Lower leg skin (tissue), 4 donors: Measurements from ENCODE around the gene RPL15. TPM values are rescaled to one million over a fixed set of nuclear protein-coding genes. Genes with fewer than 3 reads are reported as not detected.
"Not testable (repeated sequence)": the region's sequence is repeated elsewhere in the genome, so short reads cannot be mapped to it uniquely, and the experiment has no call there.

Experiments
- DNase-seq, 2 donors: peaks; one replicate each; pipeline ENCODE4 v3.0.0-alpha.2; 2019; ENCODE audit warnings: low spot score in 2 of 2
- H3K4me3 ChIP-seq: fragments of 200-600 bp; sonication (generic); 2 replicates; pipeline ENCODE4 v1.5.1; 2017; ENCODE audit warnings: mild to moderate bottlenecking, low read depth; ENCODE audit not compliant: poor library complexity, severe bottlenecking
- POLR2A ChIP-seq, 2 donors: fragments of 450-650 bp; IDR thresholded peaks; one replicate each; pipeline ENCODE4 v1.6.1; 2016 to 2017; ENCODE audit warnings: antibody characterized with exemption in 2 of 2, mild to moderate bottlenecking in 1 of 2, moderate library complexity in 1 of 2
- WGBS, 2 donors: methylation state at CpG; one replicate each; pipeline ENCODE4 v1.1.5; 2018; 5-methylcytosine and 5-hydroxymethylcytosine counted together
- intact Hi-C: fragments of 100-400 bp; cut with DNase I; formaldehyde crosslinking; loops from one replicate; pipeline ENCODE4 v1.15.0; 2023; ENCODE audit warnings: low total_unique reads
- total RNA-seq, 4 donors: library from RNA; depleted of rRNA; stranded (reverse); fragments of >200 nt; gene quantifications; one replicate each; pipeline ENCODE4 v1.1.0, GENCODE V29; 2016
- TF ChIP-seq, protein P1 (sequence below), 3 donors: fragments of 450-650 bp; IDR thresholded peaks; one replicate each; pipeline ENCODE4 v1.5.1; 2016; ENCODE audit warnings: antibody characterized with exemption in 3 of 3, mild to moderate bottlenecking in 3 of 3, moderate library complexity in 2 of 3

Gene RPL15
- total RNA-seq, 4 donors from 2014 or later: 2,087 to 2,833 (median 2,394) TPM

- no peak for TF ChIP-seq POLR2A (IDR thresholded peaks at IDR 0.05)
- TF ChIP-seq, protein P1, sequence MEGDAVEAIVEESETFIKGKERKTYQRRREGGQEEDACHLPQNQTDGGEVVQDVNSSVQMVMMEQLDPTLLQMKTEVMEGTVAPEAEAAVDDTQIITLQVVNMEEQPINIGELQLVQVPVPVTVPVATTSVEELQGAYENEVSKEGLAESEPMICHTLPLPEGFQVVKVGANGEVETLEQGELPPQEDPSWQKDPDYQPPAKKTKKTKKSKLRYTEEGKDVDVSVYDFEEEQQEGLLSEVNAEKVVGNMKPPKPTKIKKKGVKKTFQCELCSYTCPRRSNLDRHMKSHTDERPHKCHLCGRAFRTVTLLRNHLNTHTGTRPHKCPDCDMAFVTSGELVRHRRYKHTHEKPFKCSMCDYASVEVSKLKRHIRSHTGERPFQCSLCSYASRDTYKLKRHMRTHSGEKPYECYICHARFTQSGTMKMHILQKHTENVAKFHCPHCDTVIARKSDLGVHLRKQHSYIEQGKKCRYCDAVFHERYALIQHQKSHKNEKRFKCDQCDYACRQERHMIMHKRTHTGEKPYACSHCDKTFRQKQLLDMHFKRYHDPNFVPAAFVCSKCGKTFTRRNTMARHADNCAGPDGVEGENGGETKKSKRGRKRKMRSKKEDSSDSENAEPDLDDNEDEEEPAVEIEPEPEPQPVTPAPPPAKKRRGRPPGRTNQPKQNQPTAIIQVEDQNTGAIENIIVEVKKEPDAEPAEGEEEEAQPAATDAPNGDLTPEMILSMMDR (IDR thresholded peaks at IDR 0.05): no peak
- intact Hi-C loops: no loop called here
- no peak for DNase-seq
- H3K4me3 ChIP-seq: no peak overlapping the region
- whole genome bisulfite sequencing, 2 donors: 87 to 94% methylated on average over 8 of the region's 8 CpGs
These were observed 22.5 kb upstream of the RPL15 start for GRCh38 chr3:23894254-23895061.

GRCh38 chr3:23895181-23895580 lies 21.8 kb upstream of the RPL15 start:
- intact Hi-C loops: no loop called here
- H3K4me3 ChIP-seq: no peak overlapping the region
- DNase-seq: no peak
- 82 to 94% methylated on average over 4 of the region's 4 CpGs for WGBS, 2 donors
- TF ChIP-seq, protein P1 (IDR thresholded peaks at IDR 0.05): no peak
- no peak for TF ChIP-seq POLR2A (IDR thresholded peaks at IDR 0.05)

- DNase-seq: no peak
- WGBS, 2 donors: 78 to 79% methylated on average over 6 of the region's 6 CpGs
- TF ChIP-seq POLR2A (IDR thresholded peaks at IDR 0.05): no peak
- TF ChIP-seq, protein P1 (IDR thresholded peaks at IDR 0.05): no peak
- H3K4me3 ChIP-seq: no peak overlapping the region
- intact Hi-C loops: no loop called here
These were observed 16.2 kb upstream of the RPL15 start for GRCh38 chr3:23900744-23901143.

GRCh38 chr3:23904545-23904944 lies 12.4 kb upstream of the RPL15 start:
- intact Hi-C loops: no loop called here
- TF ChIP-seq POLR2A (IDR thresholded peaks at IDR 0.05): no peak
- TF ChIP-seq, protein P1 (IDR thresholded peaks at IDR 0.05): no peak
- no peak for DNase-seq
- H3K4me3 ChIP-seq: no peak overlapping the region

GRCh38 chr3:23909341-23909740 lies 7.6 kb upstream of the RPL15 start:
- TF ChIP-seq POLR2A (IDR thresholded peaks at IDR 0.05): no peak
- TF ChIP-seq, protein P1 (IDR thresholded peaks at IDR 0.05): no peak
- 89 to 94% methylated on average over 7 of the region's 7 CpGs for WGBS, 2 donors
- no peak for DNase-seq
- intact Hi-C loops: no loop called here
- no peak overlapping the region for H3K4me3 ChIP-seq

DNA sequence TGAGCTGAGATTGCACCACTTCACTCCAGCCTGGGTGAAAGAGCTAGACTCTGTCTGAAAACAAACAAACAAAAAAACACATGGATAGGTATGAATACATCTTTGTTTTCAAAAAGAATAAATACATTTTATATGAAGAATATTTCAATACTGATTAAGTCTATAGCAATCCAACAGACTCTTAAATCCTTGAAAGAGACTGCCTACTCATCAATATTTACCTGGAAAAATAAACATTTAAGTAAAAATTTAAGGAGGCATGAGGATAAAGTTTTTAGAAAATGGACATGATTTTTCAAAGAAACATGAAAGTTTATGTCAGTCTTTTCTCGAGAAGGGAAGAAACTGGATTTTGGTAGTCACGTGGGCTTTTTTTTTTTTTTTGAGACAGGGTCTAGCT lies 5.5 kb upstream of the RPL15 start:
- TF ChIP-seq, protein P1 (IDR thresholded peaks at IDR 0.05): no peak
- TF ChIP-seq POLR2A (IDR thresholded peaks at IDR 0.05): no peak
- no peak for DNase-seq
- no peak overlapping the region for H3K4me3 ChIP-seq
- intact Hi-C loops: no loop called here
- 94 to 100% methylated on average over 2 of the region's 2 CpGs for WGBS, 2 donors

DNA sequence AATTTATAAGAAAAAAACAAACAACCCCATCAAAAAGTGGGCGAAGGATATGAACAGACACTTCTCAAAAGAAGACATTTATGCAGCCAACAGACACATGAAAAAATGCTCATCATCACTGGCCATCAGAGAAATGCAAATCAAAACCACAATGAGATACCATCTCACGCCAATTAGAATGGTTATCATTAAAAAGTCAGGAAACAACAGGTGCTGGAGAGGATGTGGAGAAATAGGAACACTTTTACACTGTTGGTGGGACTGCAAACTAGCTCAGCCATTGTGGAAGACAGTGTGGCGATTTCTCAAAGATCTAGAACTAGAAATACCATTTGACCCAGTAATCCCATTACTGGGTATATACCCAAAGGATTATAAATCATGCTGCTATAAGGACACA lies 4.6 kb upstream of the RPL15 start:
- H3K4me3 ChIP-seq, DNase-seq, intact Hi-C loops: not testable (repeated sequence)
- WGBS, 2 donors: 90 to 96% methylated on average over 3 of the region's 3 CpGs
